SK-N-SH (cell line): ENCODE measurements around the gene RSU1. TPM values are rescaled to one million over a fixed set of nuclear protein-coding genes. Genes with fewer than 3 reads are reported as not detected.

Experiments
- CTCF ChIA-PET: fragments of 300-600, 350-600 bp; formaldehyde crosslinking; extraction: SDS; loops from one replicate; lab custom pipeline; 2021; lab: Yijun Ruan, JAX
- POLR2A ChIA-PET: fragments of 350-600 bp; sonication (Branson Sonifier 250); formaldehyde crosslinking; extraction: SDS; loops from one replicate; lab custom pipeline; 2020; ENCODE audit warnings: antibody characterized with exemption, inconsistent platforms; lab: Yijun Ruan, JAX
- DNase-seq: peaks from one replicate; pipeline ENCODE4 v3.0.0; 2012
- H2AFZ ChIP-seq: fragments of 200-600 bp; sonication (generic); 2 replicates; pipeline ENCODE4 v1.8.1; 2016; ENCODE audit warnings: antibody characterized with exemption, mild to moderate bottlenecking, low read depth
- H3F3A ChIP-seq: fragments of 200-600 bp; sonication (generic); replicated peaks from 2 replicates; pipeline ENCODE3; 2016; ENCODE audit warnings: antibody characterized with exemption, mild to moderate bottlenecking; ENCODE audit not compliant: insufficient read depth
- H3K27ac ChIP-seq, 2 experiments: fragments of 200-500 bp in 1 of 2; fragments of 200-600 bp in 1 of 2; sonication (Bioruptor generic) in 1 of 2; sonication (generic), shearing (Covaris generic) in 1 of 2; 2 replicates each; pipeline versions ENCODE4 v1.5.1 to v1.6.1; 2014 to 2016; ENCODE audit warnings: low read depth in 2 of 2, inconsistent platforms in 1 of 2, low read length in 1 of 2, mild to moderate bottlenecking in 1 of 2, mixed read lengths in 1 of 2
- H3K27me3 ChIP-seq: fragments of 200-600 bp; sonication (generic), shearing (Covaris generic); 2 replicates; pipeline ENCODE4 v1.6.1; 2016; ENCODE audit warnings: mixed run types; ENCODE audit not compliant: insufficient read depth
- H3K36me3 ChIP-seq, 2 experiments: fragments of 200-500 bp in 1 of 2; fragments of 200-600 bp in 1 of 2; sonication (Bioruptor generic) in 1 of 2; sonication (generic) in 1 of 2; replicated peaks in 1 of 2; 2 replicates each; pipeline versions ENCODE3 to v1.5.1; 2014 to 2016; ENCODE audit warnings: low read length in 1 of 2, mild to moderate bottlenecking in 1 of 2; ENCODE audit not compliant: insufficient read depth in 2 of 2, control insufficient read depth in 1 of 2
- H3K4me1 ChIP-seq, 2 experiments: fragments of 200-500 bp in 1 of 2; fragments of 200-600 bp in 1 of 2; sonication (Bioruptor generic) in 1 of 2; sonication (generic), shearing (Covaris generic) in 1 of 2; 2 replicates each; pipeline versions ENCODE4 v1.5.1 to v1.6.1; 2014 to 2016; ENCODE audit warnings: low read depth in 1 of 2, low read length in 1 of 2, mixed run types in 1 of 2; ENCODE audit not compliant: insufficient read depth in 2 of 2, control insufficient read depth in 1 of 2
- H3K4me2 ChIP-seq: fragments of 200-600 bp; sonication (generic), shearing (Covaris generic); 2 replicates; pipeline ENCODE4 v1.6.1; 2017; ENCODE audit warnings: mixed run types
- H3K4me3 ChIP-seq, 2 experiments: fragments of 200-500 bp in 1 of 2; fragments of 200-600 bp in 1 of 2; sonication (Bioruptor generic) in 1 of 2; sonication (generic), shearing (Covaris generic) in 1 of 2; 2 replicates each; pipeline versions ENCODE4 v1.5.1 to v1.8.1; 2014 to 2016; ENCODE audit warnings: low read depth in 2 of 2, inconsistent platforms in 1 of 2, low read length in 1 of 2, mild to moderate bottlenecking in 1 of 2, mixed read lengths in 1 of 2, moderate library complexity in 1 of 2
- H3K79me2 ChIP-seq: fragments of 200-600 bp; sonication (generic); 2 replicates; pipeline ENCODE4 v1.8.1; 2017; ENCODE audit warnings: mild to moderate bottlenecking; ENCODE audit not compliant: insufficient read depth
- H3K9ac ChIP-seq: fragments of 200-600 bp; sonication (generic); 2 replicates; pipeline ENCODE4 v1.6.1; 2017; ENCODE audit warnings: mixed run types
- H3K9me2 ChIP-seq: fragments of 200-600 bp; sonication (generic); 2 replicates; pipeline ENCODE4 v1.6.1; 2017; ENCODE audit warnings: mixed run types
- H3K9me3 ChIP-seq: fragments of 200-600 bp; sonication (generic); 2 replicates; pipeline ENCODE4 v1.6.1; 2017; ENCODE audit warnings: mixed run types, mild to moderate bottlenecking, moderate library complexity
- H4K20me1 ChIP-seq: fragments of 200-600 bp; sonication (generic); 2 replicates; pipeline ENCODE4 v1.6.1; 2017; ENCODE audit warnings: mild to moderate bottlenecking, mixed run types; ENCODE audit not compliant: insufficient read depth
- CHD2 ChIP-seq: fragments of 150-350 bp; IDR thresholded peaks from 2 replicates; pipeline ENCODE4 v1.6.1; 2018; ENCODE audit warnings: low read length; ENCODE audit not compliant: partially characterized antibody
- EP300 ChIP-seq, 2 experiments: IDR thresholded peaks; 2 replicates each; pipeline versions ENCODE4 v1.4.0 to v1.6.1; 2012; ENCODE audit warnings: borderline replicate concordance in 1 of 2, low read depth in 1 of 2, low read length in 1 of 2
- EZH2phosphoT487 ChIP-seq: fragments of 200-600 bp; sonication (generic); IDR thresholded peaks from 2 replicates; pipeline ENCODE4 v1.6.1; 2017; ENCODE audit warnings: low read depth, mixed run types, mild to moderate bottlenecking, antibody characterized with exemption, moderate library complexity, borderline replicate concordance
- FOSL2 ChIP-seq: IDR thresholded peaks from 2 replicates; pipeline ENCODE4 v1.4.0; 2012; ENCODE audit warnings: low read depth, mild to moderate bottlenecking, moderate library complexity, borderline replicate concordance
- FOXJ3 ChIP-seq: sonication (generic); formaldehyde crosslinking; IDR thresholded peaks from 2 replicates; pipeline ENCODE4 v1.5.1; 2020; ENCODE audit warnings: mild to moderate bottlenecking, missing genetic modification reagents
- FOXM1 ChIP-seq: IDR thresholded peaks from 2 replicates; pipeline ENCODE4 v1.4.0; 2012; ENCODE audit warnings: low read depth, mild to moderate bottlenecking
- GABPA ChIP-seq: IDR thresholded peaks from 2 replicates; pipeline ENCODE4 v1.4.0; 2012; ENCODE audit warnings: low read depth, mild to moderate bottlenecking
- GATA2 ChIP-seq: sonication (generic); formaldehyde crosslinking; IDR thresholded peaks from 2 replicates; pipeline ENCODE4 v1.5.0; 2020; ENCODE audit warnings: mild to moderate bottlenecking, missing genetic modification reagents
- MEF2A ChIP-seq: IDR thresholded peaks from 2 replicates; pipeline ENCODE4 v1.4.0; 2012; ENCODE audit warnings: low read depth, borderline replicate concordance
- MXI1 ChIP-seq: IDR thresholded peaks from 2 replicates; pipeline ENCODE4 v1.6.1; 2012; ENCODE audit warnings: mild to moderate bottlenecking, low read depth, low read length, improper control_type of control experiment
- NFIC ChIP-seq: IDR thresholded peaks from 2 replicates; pipeline ENCODE4 v1.4.0; 2012; ENCODE audit warnings: borderline replicate concordance
- NRF1 ChIP-seq: IDR thresholded peaks from 2 replicates; pipeline ENCODE4 v1.6.1; 2012; ENCODE audit warnings: low read depth, mild to moderate bottlenecking, low read length
- POLR2AphosphoS5 ChIP-seq: IDR thresholded peaks from 2 replicates; pipeline ENCODE4 v1.6.1; 2012; ENCODE audit warnings: low read depth, low read length
- RAD21 ChIP-seq: IDR thresholded peaks from 2 replicates; pipeline ENCODE4 v1.6.1; 2012; ENCODE audit warnings: mild to moderate bottlenecking, low read length
- RCOR1 ChIP-seq: fragments of 150-350 bp; IDR thresholded peaks from 2 replicates; pipeline ENCODE4 v1.6.1; 2017; ENCODE audit warnings: antibody characterized with exemption, low read length
- RXRA ChIP-seq: IDR thresholded peaks from 2 replicates; pipeline ENCODE4 v1.4.0; 2012; ENCODE audit warnings: low read depth, mild to moderate bottlenecking, borderline replicate concordance
- SIN3A ChIP-seq: IDR thresholded peaks from 2 replicates; pipeline ENCODE4 v1.6.1; 2012; ENCODE audit warnings: low read depth, mild to moderate bottlenecking, low read length, moderate library complexity, borderline replicate concordance
- TAF1 ChIP-seq: IDR thresholded peaks from 2 replicates; pipeline ENCODE4 v1.6.1; 2012; ENCODE audit warnings: low read depth, mild to moderate bottlenecking, low read length, moderate library complexity, borderline replicate concordance
- TCF12 ChIP-seq: IDR thresholded peaks from 2 replicates; pipeline ENCODE4 v1.4.0; 2012
- YY1 ChIP-seq: IDR thresholded peaks from 2 replicates; pipeline ENCODE4 v1.4.0; 2012; ENCODE audit warnings: low read depth, mild to moderate bottlenecking
- WGBS: methylation state at CpG from one replicate; pipeline ENCODE4 v1.1.6; 2017; ENCODE audit warnings: low lambda C conversion rate; 5-methylcytosine and 5-hydroxymethylcytosine counted together
- polyA plus RNA-seq, 3 experiments: library from polyadenylated mRNA; depleted of rRNA; stranded (reverse); fragments of >200 nt; gene quantifications; 2 replicates each; pipeline ENCODE4 v1.2.3, GENCODE V29; 2012
- TF ChIP-seq, protein P1 (sequence below): IDR thresholded peaks from 2 replicates; pipeline ENCODE4 v1.6.1; 2012; ENCODE audit warnings: mild to moderate bottlenecking, low read depth, low read length, moderate library complexity
- TF ChIP-seq, protein P2 (sequence below): IDR thresholded peaks from 2 replicates; pipeline ENCODE4 v1.4.0; 2012; ENCODE audit warnings: low read depth, borderline replicate concordance
- TF ChIP-seq, protein P3 (sequence below): fragments of 200-600 bp; sonication (generic); IDR thresholded peaks from 2 replicates; pipeline ENCODE4 v1.6.1; 2017; ENCODE audit warnings: antibody characterized with exemption, mild to moderate bottlenecking, moderate library complexity
- TF ChIP-seq, protein P4 (sequence below): IDR thresholded peaks from 2 replicates; pipeline ENCODE4; 2012
- TF ChIP-seq, protein P5 (sequence below): IDR thresholded peaks from 2 replicates; pipeline ENCODE4 v1.4.0; 2012; ENCODE audit warnings: low read depth

Gene RSU1
- polyA plus RNA-seq, 1 of the 3 experiments (the other 2 are of a cell fraction): 59.8 TPM

DNA sequence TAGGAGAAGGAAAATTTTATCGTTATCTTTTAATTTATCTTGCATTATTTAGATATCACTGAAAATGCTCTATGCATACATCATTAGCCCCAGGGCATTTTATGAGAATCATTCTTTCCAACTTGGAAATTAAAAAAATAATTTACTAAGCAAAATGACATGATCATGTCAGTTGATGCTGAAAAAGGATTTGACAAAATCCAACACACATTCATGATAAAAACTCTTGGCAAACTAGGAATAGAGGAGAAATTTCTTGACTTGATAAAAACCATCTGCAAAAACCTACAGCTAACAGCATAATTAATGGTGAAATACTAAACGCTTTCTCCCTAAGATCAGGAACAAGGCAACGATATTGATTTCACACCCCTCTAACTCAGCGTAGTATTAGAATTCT is 40.2 kb upstream of the RSU1 start:
- H3K4me1 ChIP-seq: peaks cover 22 to 28% of the 10 kb centered on the region in 2 experiments; a peak in 3 of 4 replicates
- ChIA-PET POLR2A (no interaction called here), CTCF (interaction anchor here (0.6 to 4.2 kb wide), 10 partner anchors 9 to 399 kb away, joined by 3 to 30 read pairs (median 4); partner anchors contain the start of gene VIM)
- no peak overlapping the region for H3K4me3 ChIP-seq
- H3K4me2 ChIP-seq: peak overlapping the region; percentile 25; the same call in 1 of the 2 replicates
- 23% methylated on average over 4 of the region's 4 CpGs for WGBS
- H4K20me1 ChIP-seq: no peaks in the 10 kb centered on the region
- peaks cover 50% of the 10 kb centered on the region for H3F3A ChIP-seq
- H3K27me3 ChIP-seq: no peaks in the 10 kb centered on the region
- peak overlapping the region; percentile 80 to 98 for H3K27ac ChIP-seq
- H3K36me3 ChIP-seq: no peaks in the 10 kb centered on the region
- peak overlapping the region; percentile 57 for H3K9ac ChIP-seq
- H3K9me3 ChIP-seq: no peaks in the 10 kb centered on the region
- DNase-seq: no peak
- no peaks in the 10 kb centered on the region for H3K79me2 ChIP-seq
- H2AFZ ChIP-seq: 0 out of 2 replicates have a peak overlapping the region, but pooled peaks have one; percentile 16
- H3K9me2 ChIP-seq: no peaks in the 10 kb centered on the region
- TF ChIP-seq RXRA: peak; percentile 21; the same call in 1 of the 2 replicates
- peak; percentile 60; the same call in 1 of the 2 replicates for TF ChIP-seq FOXM1
- no peak for TF ChIP-seq MXI1
- TF ChIP-seq FOXJ3 (CRISPR knock-in tag): no peak
- TF ChIP-seq CHD2: no peak
- no peak for TF ChIP-seq TAF1
- no peak for TF ChIP-seq EZH2phosphoT487
- TF ChIP-seq RAD21: peak; percentile 21
- no peak for TF ChIP-seq MEF2A
- peak; percentile 25; the same call in 1 of the 2 replicates for TF ChIP-seq FOSL2
- peak; percentile 82 for TF ChIP-seq POLR2AphosphoS5
- TF ChIP-seq, protein P1, sequence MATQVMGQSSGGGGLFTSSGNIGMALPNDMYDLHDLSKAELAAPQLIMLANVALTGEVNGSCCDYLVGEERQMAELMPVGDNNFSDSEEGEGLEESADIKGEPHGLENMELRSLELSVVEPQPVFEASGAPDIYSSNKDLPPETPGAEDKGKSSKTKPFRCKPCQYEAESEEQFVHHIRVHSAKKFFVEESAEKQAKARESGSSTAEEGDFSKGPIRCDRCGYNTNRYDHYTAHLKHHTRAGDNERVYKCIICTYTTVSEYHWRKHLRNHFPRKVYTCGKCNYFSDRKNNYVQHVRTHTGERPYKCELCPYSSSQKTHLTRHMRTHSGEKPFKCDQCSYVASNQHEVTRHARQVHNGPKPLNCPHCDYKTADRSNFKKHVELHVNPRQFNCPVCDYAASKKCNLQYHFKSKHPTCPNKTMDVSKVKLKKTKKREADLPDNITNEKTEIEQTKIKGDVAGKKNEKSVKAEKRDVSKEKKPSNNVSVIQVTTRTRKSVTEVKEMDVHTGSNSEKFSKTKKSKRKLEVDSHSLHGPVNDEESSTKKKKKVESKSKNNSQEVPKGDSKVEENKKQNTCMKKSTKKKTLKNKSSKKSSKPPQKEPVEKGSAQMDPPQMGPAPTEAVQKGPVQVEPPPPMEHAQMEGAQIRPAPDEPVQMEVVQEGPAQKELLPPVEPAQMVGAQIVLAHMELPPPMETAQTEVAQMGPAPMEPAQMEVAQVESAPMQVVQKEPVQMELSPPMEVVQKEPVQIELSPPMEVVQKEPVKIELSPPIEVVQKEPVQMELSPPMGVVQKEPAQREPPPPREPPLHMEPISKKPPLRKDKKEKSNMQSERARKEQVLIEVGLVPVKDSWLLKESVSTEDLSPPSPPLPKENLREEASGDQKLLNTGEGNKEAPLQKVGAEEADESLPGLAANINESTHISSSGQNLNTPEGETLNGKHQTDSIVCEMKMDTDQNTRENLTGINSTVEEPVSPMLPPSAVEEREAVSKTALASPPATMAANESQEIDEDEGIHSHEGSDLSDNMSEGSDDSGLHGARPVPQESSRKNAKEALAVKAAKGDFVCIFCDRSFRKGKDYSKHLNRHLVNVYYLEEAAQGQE: no peak
- TF ChIP-seq, protein P2, sequence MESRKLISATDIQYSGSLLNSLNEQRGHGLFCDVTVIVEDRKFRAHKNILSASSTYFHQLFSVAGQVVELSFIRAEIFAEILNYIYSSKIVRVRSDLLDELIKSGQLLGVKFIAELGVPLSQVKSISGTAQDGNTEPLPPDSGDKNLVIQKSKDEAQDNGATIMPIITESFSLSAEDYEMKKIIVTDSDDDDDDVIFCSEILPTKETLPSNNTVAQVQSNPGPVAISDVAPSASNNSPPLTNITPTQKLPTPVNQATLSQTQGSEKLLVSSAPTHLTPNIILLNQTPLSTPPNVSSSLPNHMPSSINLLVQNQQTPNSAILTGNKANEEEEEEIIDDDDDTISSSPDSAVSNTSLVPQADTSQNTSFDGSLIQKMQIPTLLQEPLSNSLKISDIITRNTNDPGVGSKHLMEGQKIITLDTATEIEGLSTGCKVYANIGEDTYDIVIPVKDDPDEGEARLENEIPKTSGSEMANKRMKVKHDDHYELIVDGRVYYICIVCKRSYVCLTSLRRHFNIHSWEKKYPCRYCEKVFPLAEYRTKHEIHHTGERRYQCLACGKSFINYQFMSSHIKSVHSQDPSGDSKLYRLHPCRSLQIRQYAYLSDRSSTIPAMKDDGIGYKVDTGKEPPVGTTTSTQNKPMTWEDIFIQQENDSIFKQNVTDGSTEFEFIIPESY: no peak
- TF ChIP-seq GABPA: no peak
- TF ChIP-seq, protein P3, sequence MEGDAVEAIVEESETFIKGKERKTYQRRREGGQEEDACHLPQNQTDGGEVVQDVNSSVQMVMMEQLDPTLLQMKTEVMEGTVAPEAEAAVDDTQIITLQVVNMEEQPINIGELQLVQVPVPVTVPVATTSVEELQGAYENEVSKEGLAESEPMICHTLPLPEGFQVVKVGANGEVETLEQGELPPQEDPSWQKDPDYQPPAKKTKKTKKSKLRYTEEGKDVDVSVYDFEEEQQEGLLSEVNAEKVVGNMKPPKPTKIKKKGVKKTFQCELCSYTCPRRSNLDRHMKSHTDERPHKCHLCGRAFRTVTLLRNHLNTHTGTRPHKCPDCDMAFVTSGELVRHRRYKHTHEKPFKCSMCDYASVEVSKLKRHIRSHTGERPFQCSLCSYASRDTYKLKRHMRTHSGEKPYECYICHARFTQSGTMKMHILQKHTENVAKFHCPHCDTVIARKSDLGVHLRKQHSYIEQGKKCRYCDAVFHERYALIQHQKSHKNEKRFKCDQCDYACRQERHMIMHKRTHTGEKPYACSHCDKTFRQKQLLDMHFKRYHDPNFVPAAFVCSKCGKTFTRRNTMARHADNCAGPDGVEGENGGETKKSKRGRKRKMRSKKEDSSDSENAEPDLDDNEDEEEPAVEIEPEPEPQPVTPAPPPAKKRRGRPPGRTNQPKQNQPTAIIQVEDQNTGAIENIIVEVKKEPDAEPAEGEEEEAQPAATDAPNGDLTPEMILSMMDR: no peak
- TF ChIP-seq SIN3A: no peak
- TF ChIP-seq GATA2 (CRISPR knock-in tag): peak; percentile 30; the same call in 1 of the 2 replicates
- TF ChIP-seq, protein P4, sequence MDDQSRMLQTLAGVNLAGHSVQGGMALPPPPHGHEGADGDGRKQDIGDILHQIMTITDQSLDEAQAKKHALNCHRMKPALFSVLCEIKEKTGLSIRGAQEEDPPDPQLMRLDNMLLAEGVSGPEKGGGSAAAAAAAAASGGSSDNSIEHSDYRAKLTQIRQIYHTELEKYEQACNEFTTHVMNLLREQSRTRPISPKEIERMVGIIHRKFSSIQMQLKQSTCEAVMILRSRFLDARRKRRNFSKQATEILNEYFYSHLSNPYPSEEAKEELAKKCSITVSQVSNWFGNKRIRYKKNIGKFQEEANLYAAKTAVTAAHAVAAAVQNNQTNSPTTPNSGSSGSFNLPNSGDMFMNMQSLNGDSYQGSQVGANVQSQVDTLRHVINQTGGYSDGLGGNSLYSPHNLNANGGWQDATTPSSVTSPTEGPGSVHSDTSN: peak; percentile 89
- peak; percentile 69; the same call in 1 of the 2 replicates for TF ChIP-seq NFIC
- peak; percentile 87 to 90; a peak in 3 of 4 replicates for TF ChIP-seq EP300 (IDR thresholded peaks at IDR 0.05; ENCODE audit: borderline replicate concordance in 1 of 2, low read depth in 1 of 2, low read length in 1 of 2)
- peak; percentile 49 for TF ChIP-seq RCOR1
- TF ChIP-seq NRF1: no peak
- peak; percentile 96 for TF ChIP-seq TCF12
- no peak for TF ChIP-seq YY1
- TF ChIP-seq, protein P5, sequence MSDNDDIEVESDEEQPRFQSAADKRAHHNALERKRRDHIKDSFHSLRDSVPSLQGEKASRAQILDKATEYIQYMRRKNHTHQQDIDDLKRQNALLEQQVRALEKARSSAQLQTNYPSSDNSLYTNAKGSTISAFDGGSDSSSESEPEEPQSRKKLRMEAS: no peak
